MM.1S (cell line): ENCODE measurements around the gene CSRP1.
"Not testable (repeated sequence)": the region's sequence is repeated elsewhere in the genome, so short reads cannot be mapped to it uniquely, and the experiment has no call there.

Experiments used
- DNase-seq: peaks from one replicate; pipeline ENCODE4 v3.0.0-alpha.2; 2015
- H2AFZ ChIP-seq: fragments of 300-600 bp; sonication (generic); 2 replicates; pipeline ENCODE4 v1.6.0; 2016; ENCODE audit warnings: antibody characterized with exemption, low read length
- H3F3A ChIP-seq: fragments of 300-600 bp; sonication (generic); 2 replicates; pipeline ENCODE4 v1.6.1; 2016; ENCODE audit warnings: mild to moderate bottlenecking, antibody characterized with exemption, low read length, moderate library complexity, mixed read lengths; ENCODE audit not compliant: insufficient read depth
- H3K27ac ChIP-seq: fragments of 300-600 bp; sonication (generic); 2 replicates; pipeline ENCODE4 v1.5.1; 2016; ENCODE audit warnings: mild to moderate bottlenecking, low read length
- H3K27me3 ChIP-seq: fragments of 300-600 bp; sonication (generic); replicated peaks from 2 replicates; pipeline ENCODE4 v1.6.0; 2016; ENCODE audit warnings: low read length; ENCODE audit not compliant: insufficient read depth
- H3K36me3 ChIP-seq: fragments of 300-600 bp; sonication (generic); replicated peaks from 2 replicates; pipeline ENCODE4 v1.6.1; 2016; ENCODE audit warnings: mild to moderate bottlenecking, low read length, mixed read lengths; ENCODE audit not compliant: insufficient read depth
- H3K4me1 ChIP-seq: fragments of 300-600 bp; sonication (generic); 2 replicates; pipeline ENCODE4 v1.6.1; 2016; ENCODE audit warnings: low read length, mixed read lengths
- H3K4me2 ChIP-seq: fragments of 300-600 bp; sonication (generic); 2 replicates; pipeline ENCODE4 v1.6.0; 2016; ENCODE audit warnings: low read depth, low read length
- H3K4me3 ChIP-seq: fragments of 300-600 bp; sonication (generic); 2 replicates; pipeline ENCODE4 v1.5.1; 2016; ENCODE audit warnings: low read length, mixed read lengths
- H3K79me2 ChIP-seq: fragments of 300-600 bp; sonication (generic); 2 replicates; pipeline ENCODE4 v1.6.1; 2016; ENCODE audit warnings: mixed run types, low read length, mixed read lengths
- H3K9ac ChIP-seq: fragments of 300-600 bp; sonication (generic); 2 replicates; pipeline ENCODE4 v1.6.1; 2016; ENCODE audit warnings: low read length, mixed read lengths
- H3K9me2 ChIP-seq: fragments of 300-600 bp; sonication (generic); replicated peaks from 2 replicates; pipeline ENCODE4 v1.6.1; 2016; ENCODE audit warnings: mild to moderate bottlenecking, low read length, mixed read lengths; ENCODE audit not compliant: insufficient read depth
- H3K9me3 ChIP-seq: fragments of 300-600 bp; sonication (generic); replicated peaks from 2 replicates; pipeline ENCODE4 v1.6.1; 2016; ENCODE audit warnings: mild to moderate bottlenecking, low read length, mixed read lengths; ENCODE audit not compliant: insufficient read depth
- H4K20me1 ChIP-seq: fragments of 300-600 bp; sonication (generic); 2 replicates; pipeline ENCODE4 v1.6.1; 2016; ENCODE audit warnings: mild to moderate bottlenecking, low read length, moderate library complexity, mixed read lengths; ENCODE audit not compliant: insufficient read depth
- EZH2 ChIP-seq: fragments of 300-600 bp; sonication (generic); optimal IDR thresholded peaks from 2 replicates; pipeline ENCODE3; 2017; ENCODE audit warnings: low read depth, mild to moderate bottlenecking, antibody characterized with exemption, low read length, mixed read lengths
- EZH2phosphoT487 ChIP-seq: fragments of 300-600 bp; sonication (generic); IDR thresholded peaks from 2 replicates; pipeline ENCODE4 v1.6.1; 2018; ENCODE audit warnings: antibody characterized with exemption, low read length
- TF ChIP-seq, protein P1 (sequence below): fragments of 300-600 bp; sonication (generic); IDR thresholded peaks from 2 replicates; pipeline ENCODE4 v1.5.1; 2016; ENCODE audit warnings: antibody characterized with exemption, low read length, mixed read lengths

The CSRP1 gene

DNA sequence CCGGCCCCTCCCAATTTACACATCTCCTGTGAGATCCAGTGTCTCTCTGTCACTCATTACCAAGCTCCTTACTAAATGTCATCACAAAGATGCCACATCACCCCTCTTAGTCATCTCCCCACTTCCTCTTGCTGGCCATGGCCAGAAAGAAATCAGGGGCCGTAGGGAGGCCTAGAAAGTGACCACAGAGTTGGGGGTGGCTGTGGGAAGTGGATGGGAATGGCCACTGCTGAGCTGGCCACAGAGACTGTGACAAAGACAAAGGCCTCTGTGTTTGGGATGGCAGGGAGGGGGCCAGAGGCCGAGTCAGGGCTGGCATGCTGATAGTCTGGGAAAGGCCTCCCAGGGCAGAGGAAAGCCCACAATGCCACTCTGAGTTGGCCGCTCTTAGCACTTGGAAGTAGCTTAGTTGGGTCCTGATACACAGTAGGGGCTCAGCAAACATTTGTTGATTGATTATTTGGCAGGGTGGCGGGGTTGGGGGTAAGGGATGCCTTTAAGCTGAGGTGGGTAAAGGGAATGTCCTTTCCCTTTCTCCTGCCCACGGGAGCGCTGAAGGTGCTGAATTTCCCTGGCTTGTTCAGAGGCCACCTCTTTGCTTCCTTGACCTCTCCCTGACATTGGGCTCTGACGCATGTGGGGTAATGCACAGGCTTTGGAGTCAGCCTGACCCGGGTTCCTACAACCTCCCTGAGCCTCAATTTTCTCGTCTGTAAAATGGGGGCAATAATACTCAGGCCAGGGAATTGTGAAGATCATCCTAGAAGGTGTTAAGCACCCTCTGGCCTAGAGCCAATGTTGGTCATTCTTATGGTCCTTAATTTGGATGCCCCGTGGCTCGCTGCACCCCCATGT lies 45.2 kb upstream of the CSRP1 start:
- no peaks in the 10 kb centered on the region for H4K20me1 ChIP-seq
- no peak overlapping the region for H3K9ac ChIP-seq
- no peaks in the 10 kb centered on the region for H3K4me1 ChIP-seq
- H3K4me2 ChIP-seq: no peak overlapping the region
- peaks cover 11% of the 10 kb centered on the region; the same call in 1 of the 2 replicates for H3K27me3 ChIP-seq
- no peak for DNase-seq
- no peak overlapping the region for H3K27ac ChIP-seq
- TF ChIP-seq EZH2: no peak
- TF ChIP-seq EZH2phosphoT487: no peak
- TF ChIP-seq, protein P1, sequence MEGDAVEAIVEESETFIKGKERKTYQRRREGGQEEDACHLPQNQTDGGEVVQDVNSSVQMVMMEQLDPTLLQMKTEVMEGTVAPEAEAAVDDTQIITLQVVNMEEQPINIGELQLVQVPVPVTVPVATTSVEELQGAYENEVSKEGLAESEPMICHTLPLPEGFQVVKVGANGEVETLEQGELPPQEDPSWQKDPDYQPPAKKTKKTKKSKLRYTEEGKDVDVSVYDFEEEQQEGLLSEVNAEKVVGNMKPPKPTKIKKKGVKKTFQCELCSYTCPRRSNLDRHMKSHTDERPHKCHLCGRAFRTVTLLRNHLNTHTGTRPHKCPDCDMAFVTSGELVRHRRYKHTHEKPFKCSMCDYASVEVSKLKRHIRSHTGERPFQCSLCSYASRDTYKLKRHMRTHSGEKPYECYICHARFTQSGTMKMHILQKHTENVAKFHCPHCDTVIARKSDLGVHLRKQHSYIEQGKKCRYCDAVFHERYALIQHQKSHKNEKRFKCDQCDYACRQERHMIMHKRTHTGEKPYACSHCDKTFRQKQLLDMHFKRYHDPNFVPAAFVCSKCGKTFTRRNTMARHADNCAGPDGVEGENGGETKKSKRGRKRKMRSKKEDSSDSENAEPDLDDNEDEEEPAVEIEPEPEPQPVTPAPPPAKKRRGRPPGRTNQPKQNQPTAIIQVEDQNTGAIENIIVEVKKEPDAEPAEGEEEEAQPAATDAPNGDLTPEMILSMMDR: no peak
- H2AFZ ChIP-seq: no peak overlapping the region
- H3K4me3 ChIP-seq: no peak overlapping the region
- no peaks in the 10 kb centered on the region for H3K36me3 ChIP-seq
- no peaks in the 10 kb centered on the region for H3K9me2 ChIP-seq
- no peaks in the 10 kb centered on the region for H3K79me2 ChIP-seq
- no peaks in the 10 kb centered on the region for H3K9me3 ChIP-seq
- no peaks in the 10 kb centered on the region for H3F3A ChIP-seq

DNA sequence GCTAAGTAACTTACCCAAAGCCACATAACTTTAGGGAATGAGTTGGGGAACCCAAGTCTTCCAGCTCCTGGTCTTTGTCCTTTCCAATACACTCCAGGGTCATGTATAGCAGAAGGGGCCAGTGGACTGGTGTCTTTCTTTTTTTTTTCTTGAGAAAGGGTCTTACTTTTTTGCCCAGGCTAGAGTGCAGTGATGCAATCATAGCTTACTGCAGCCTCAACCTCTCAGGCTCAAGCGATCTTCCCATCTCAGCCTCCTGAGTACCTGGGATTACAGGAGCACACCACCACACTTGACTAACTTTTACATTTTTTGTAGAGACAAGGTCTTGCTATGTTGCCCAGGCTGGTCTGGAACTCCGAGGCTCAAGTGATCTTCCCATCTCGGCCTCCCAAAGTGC lies 44.2 kb upstream of the CSRP1 start:
- H3K36me3 ChIP-seq: no peaks in the 10 kb centered on the region
- no peak overlapping the region for H3K27ac ChIP-seq
- no peak overlapping the region for H3K4me3 ChIP-seq
- no peak for TF ChIP-seq EZH2phosphoT487
- no peaks in the 10 kb centered on the region for H4K20me1 ChIP-seq
- H3K4me2 ChIP-seq: no peak overlapping the region
- no peaks in the 10 kb centered on the region for H3K79me2 ChIP-seq
- H3K9me3 ChIP-seq: no peaks in the 10 kb centered on the region
- no peak overlapping the region for H3K9ac ChIP-seq
- no peak for DNase-seq
- no peak overlapping the region for H2AFZ ChIP-seq
- H3K9me2 ChIP-seq: no peaks in the 10 kb centered on the region
- H3K4me1 ChIP-seq: no peaks in the 10 kb centered on the region
- H3K27me3 ChIP-seq: peaks cover 8% of the 10 kb centered on the region; the same call in 1 of the 2 replicates
- no peaks in the 10 kb centered on the region for H3F3A ChIP-seq

DNA sequence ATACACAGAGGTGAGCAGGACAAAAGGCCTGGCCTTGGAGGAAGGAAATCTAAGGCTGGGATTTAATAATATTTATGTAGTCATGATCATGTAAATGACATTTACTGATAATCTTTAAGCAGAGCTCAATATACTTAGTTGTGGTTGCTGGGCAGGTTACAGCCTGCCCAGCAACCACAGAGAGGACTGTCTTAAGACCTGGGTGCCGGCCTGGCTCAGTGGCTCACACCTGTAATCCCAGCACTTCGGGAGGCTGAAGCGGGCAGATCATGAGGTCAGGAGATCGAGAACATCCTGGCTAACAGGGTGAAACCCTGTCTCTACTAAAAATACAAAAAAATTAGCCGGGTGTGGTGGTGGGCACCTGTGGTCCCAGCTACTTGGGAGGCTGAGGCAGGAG lies 42.6 kb upstream of the CSRP1 start:
- not testable (repeated sequence) for H3K27ac ChIP-seq, H3K36me3 ChIP-seq, H2AFZ ChIP-seq, H3K4me1 ChIP-seq, H3K9me2 ChIP-seq, H3K9me3 ChIP-seq, H3K9ac ChIP-seq, H4K20me1 ChIP-seq, H3K27me3 ChIP-seq, H3K4me3 ChIP-seq, DNase-seq, H3K4me2 ChIP-seq, H3F3A ChIP-seq, H3K79me2 ChIP-seq

DNA sequence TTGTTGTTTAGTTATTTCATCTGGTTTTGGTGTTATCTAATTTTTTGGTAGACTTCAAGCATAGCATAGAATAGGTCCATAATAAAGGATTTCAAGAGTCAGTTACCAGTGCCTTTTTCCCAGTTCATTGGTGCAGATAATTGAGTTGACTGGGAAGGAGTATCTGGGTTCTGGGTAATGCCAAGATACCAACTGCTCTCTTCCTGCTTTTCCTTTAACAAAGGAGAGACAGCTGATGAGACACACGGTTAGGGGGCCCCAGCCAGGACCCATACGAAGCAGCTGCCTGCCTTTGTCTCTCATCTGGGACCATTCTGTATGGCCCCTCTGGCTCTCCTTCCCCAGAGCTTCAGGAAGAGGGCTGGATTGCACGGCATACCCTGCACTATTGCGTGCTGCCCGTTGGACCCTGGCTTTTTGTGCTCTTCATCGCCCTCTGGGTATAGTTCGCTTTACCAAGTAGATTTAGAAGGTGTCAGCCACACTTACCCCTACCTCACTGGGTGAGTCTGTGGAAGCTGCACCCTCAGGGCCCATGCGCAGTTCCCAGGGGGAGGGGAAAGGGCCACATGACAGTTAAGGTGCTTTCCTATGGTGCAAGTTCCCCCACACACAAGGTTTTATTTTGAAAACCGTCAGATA lies 39.0 kb upstream of the CSRP1 start:
- Histone ChIP-seq H3F3A (no peaks in the 10 kb centered on the region), H3K79me2 (no peaks in the 10 kb centered on the region), H3K36me3 (no peaks in the 10 kb centered on the region), H3K4me2 (no peak overlapping the region), H3K9me3 (no peaks in the 10 kb centered on the region), H3K27me3 (peaks cover 3% of the 10 kb centered on the region), H3K4me1 (no peaks in the 10 kb centered on the region), H3K27ac (no peak overlapping the region), H3K9me2 (no peaks in the 10 kb centered on the region), H3K9ac (no peak overlapping the region), H3K4me3 (no peak overlapping the region), H4K20me1 (no peaks in the 10 kb centered on the region), H2AFZ (no peak overlapping the region)
- TF ChIP-seq, protein P1: no peak
- no peak for TF ChIP-seq EZH2phosphoT487
- no peak for TF ChIP-seq EZH2
- DNase-seq: no peak
